NCI-H460 (cell line): ENCODE measurements around the gene SPSB2. TPM values are rescaled to one million over a fixed set of nuclear protein-coding genes. Genes with fewer than 3 reads are reported as not detected.
"Not testable (repeated sequence)": the region's sequence is repeated elsewhere in the genome, so short reads cannot be mapped to it uniquely, and the experiment has no call there.

Source experiments
- DNase-seq: peaks from one replicate; pipeline ENCODE4 v3.0.0-alpha.2; 2016; ENCODE audit warnings: low read depth; ENCODE audit errors: extremely low read depth
- total RNA-seq: library from RNA; depleted of rRNA; stranded (reverse); fragments of >200 nt; shearing (Covaris generic); gene quantifications from 2 replicates; pipeline ENCODE4 v1.2.3, GENCODE V29; 2014

The SPSB2 gene
- total RNA-seq, 1 experiment from 2014 or later: 8.1 TPM

DNA sequence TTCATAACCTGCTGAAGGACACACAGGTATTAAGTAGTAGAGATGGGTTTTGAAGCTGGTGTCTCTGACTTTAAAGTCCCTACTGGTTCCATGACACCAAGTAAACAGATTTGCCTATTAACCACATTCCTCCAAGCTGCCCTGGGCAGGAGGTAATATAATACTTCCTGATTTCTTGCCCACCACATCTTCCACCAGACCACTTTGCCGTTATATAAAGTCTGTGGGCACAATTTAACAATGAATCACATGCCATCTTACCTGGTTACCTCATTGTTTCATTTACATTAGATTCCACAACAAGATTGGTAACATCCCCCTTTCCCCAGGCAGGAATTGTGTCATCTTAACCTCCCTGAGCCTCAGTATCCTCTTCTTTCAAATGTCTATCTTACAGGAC is 30.6 kb upstream of the SPSB2 start:
- DNase-seq: no peak

GRCh38 chr12:6902448-6902847 is 29.3 kb upstream of the SPSB2 start:
- no peak for DNase-seq

DNA sequence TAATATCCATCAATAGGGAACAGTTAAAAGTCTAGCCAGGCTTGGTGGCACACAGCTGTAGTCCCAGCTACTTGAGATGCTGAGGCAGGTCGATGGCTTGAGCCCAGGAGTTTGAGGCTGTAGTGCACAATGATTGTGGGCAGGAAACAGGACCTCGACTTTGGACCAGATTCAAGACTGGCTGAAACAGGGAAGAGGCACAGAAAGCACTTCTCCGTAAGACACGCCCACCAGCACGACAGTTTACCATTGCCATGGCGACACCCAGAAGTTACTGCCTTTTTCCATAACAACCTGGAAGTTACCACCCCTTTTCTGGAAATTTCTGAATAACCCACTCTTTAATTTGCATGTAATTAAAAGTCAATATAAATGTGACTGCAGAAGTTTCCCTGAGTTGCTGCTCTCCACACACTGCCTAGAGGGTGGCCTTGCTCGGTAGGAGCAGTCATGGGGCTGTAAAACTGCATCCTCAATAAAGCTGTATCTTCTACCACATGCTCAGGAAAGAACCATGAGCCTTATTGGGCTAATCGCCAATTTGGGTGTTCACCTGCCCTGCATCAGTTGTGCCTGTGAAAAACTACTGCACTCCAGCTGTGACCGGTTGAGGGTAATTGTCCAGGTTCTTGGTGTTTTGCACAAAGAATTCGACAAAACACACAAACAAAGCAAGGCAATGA is 26.9 kb upstream of the SPSB2 start:
- no peak for DNase-seq

DNA sequence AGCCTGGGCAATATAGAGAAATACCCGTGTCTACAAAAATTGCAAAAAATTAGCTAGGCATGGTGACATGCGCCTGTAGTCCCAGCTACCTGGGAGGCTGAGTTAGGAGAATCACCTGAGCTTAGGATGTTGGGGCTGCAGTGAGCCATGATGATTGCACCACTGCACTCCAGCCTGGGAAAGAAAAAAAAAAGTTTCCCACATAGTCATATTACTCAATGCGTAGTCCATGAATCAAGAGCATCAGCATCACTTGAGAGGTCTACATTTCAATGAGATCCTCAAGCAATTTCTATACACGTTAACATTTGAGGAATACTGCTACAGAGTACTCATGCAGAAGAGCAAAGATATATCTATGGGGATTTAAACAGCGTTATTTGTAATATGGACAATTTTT is 26.3 kb upstream of the SPSB2 start:
- DNase-seq: no peak

- no peak for DNase-seq
These were observed 23.8 kb upstream of the SPSB2 start for GRCh38 chr12:6896846-6897435.

DNA sequence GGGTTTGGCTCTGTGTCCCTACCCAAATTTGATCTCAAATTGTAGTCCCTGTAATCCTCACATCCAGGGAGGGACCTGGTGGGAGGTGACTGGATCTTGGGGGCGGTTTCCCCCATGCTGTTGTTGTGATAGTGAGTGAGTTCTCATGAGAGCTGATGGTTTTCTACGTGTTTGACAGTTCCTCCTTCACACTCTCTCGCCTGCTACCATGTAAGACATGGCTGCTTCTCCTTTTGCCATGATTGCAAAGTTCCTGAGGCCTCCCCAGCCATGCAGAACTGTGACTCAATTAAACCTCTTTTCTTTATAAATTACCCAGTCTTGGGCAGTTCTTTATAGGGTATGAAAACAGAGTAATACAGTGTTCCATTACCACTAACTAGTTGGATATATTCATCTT is 21.2 kb upstream of the SPSB2 start:
- DNase-seq: no peak

- not testable (repeated sequence) for DNase-seq
These were observed 19.6 kb upstream of the SPSB2 start for GRCh38 chr12:6892683-6893082.

DNA sequence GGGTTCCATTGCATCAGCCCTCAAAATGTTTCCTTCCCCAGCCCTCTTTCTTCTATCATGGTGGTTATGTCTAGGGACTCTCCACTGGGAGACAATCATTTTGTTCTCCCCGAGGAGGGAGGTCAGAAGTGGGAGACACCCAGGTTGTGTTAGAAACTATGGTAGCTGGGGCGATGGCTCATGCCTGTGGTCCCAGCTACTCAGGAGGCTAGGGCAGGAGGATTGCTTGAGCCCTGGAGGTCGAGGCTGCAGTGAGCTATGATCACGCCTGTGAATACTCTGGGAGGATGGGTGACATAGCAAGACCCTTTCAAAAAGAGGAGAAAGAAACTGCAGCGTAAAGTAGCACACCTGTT is 18.5 kb upstream of the SPSB2 start:
- no peak for DNase-seq

- DNase-seq: peak; percentile 93
These were observed 17.9 kb upstream of the SPSB2 start for GRCh38 chr12:6890789-6891645.

GRCh38 chr12:6889775-6890573 is 16.9 kb upstream of the SPSB2 start:
- not testable (repeated sequence) for DNase-seq

GRCh38 chr12:6888794-6889193 is 15.7 kb upstream of the SPSB2 start:
- DNase-seq: not testable (repeated sequence)

DNA sequence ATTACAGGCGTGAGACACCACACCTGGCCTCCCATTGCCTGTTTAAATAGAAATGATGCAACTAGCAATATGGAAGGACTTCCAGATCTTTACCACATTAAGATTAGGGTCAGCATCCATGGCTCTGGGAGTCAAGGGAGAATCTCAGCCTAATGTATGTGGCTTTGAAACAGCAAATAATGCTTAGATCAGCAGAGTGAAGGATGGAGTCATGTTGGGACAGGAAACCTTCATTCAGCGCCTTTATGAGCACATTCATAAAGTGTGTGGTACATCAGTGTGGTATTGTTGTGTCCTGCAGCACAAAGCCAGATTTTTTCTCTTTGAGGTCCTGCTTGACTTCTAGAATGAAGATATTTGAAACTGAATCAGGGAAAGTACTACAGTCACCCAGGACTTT is 15.3 kb upstream of the SPSB2 start:
- no peak for DNase-seq

GRCh38 chr12:6887460-6887859 is 14.4 kb upstream of the SPSB2 start:
- DNase-seq: no peak

- not testable (repeated sequence) for DNase-seq
These were observed 13.3 kb upstream of the SPSB2 start for GRCh38 chr12:6886206-6886999.

- no peak for DNase-seq
These were observed 11.4 kb upstream of the SPSB2 start for GRCh38 chr12:6884539-6884938.

GRCh38 chr12:6883683-6884082 is 10.6 kb upstream of the SPSB2 start:
- no peak for DNase-seq

DNA sequence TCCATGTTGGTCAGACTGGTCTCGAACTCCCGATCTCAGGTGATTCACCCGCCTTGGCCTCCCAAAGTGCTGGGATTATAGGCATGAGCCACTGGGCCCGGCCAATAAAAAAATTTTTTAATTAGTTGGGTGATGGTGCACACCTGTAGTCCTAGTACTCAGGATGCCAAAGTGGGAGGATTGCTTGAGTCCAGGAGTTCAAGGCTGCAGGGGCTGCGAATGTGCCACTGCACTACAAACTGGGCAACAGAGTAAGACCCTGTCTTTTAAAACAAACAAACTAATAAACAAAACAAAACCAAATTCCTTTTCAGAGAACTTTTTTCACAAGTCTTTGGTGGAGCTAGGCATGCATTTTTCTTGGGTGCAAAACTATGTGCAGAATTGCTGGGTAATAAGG is 10.1 kb upstream of the SPSB2 start:
- no peak for DNase-seq

DNA sequence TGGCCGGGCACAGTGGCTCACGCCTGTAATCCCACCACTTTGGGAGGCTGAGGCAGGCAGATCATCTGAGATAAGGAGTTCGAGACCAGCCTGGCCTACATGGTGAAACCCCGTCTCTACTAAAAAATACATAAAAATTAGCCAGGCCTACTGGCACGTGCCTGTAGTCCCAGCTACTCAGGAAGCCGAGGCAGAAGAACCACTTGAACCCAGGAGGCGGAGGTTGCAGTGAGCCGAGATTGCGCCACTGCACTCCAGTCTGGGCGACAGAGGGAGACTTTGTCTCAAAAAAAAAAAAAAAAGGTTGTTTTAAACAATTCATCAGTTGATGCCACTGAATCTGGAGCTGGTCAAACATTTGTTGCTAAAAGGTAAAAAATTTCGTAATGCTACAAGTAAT is 6.7 kb upstream of the SPSB2 start:
- DNase-seq: not testable (repeated sequence)

DNA sequence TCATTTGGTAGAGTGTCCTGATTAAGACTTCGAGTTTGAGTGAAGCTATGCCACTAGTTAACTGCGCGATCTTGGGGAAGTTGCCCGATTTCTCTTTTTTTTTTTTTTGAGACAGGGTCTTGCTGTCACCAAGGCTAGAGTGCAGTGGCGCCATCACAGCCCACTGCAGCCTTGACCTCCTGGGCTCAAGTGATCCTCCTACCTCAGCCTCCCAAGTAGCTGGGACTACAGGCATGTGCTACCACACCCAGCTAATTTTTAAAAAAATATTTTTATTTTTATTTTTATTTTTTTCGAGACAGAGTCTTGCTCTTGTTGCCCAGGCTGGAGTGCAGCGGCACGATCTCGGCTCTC is 889 bp upstream of the SPSB2 start:
- not testable (repeated sequence) for DNase-seq
